Measurements from ENCODE around the gene TMSB4X.

The TMSB4X gene

GRCh38 chrX:12988797-12989196, 13.9 kb downstream of the TMSB4X start:
- in situ Hi-C loops (cut with MboI; ENCODE audit: low sequenced_read_pairs), result loop anchor here (25.0 kb wide), 1 partner anchor 99 kb away; no protein-coding TSS in a partner anchor

GRCh38 chrX:12989461-12989860, 14.6 kb downstream of the TMSB4X start:
- in situ Hi-C loops (cut with MboI; ENCODE audit: low sequenced_read_pairs), result loop anchor here (25.0 kb wide), 1 partner anchor 98 kb away; no protein-coding TSS in a partner anchor

GRCh38 chrX:12991575-12991974, 16.7 kb downstream of the TMSB4X start:
- in situ Hi-C loops (cut with MboI; ENCODE audit: low sequenced_read_pairs), result loop anchor here (25.0 kb wide), 1 partner anchor 96 kb away; no protein-coding TSS in a partner anchor

GRCh38 chrX:12992544-12993118, 17.7 kb downstream of the TMSB4X start:
- in situ Hi-C loops (cut with MboI; ENCODE audit: low sequenced_read_pairs), result loop anchor here (25.0 kb wide), 1 partner anchor 95 kb away; no protein-coding TSS in a partner anchor

- in situ Hi-C loops (cut with MboI; ENCODE audit: low sequenced_read_pairs), result loop anchor here (25.0 kb wide), 1 partner anchor 93 kb away; no protein-coding TSS in a partner anchor
Measured at GRCh38 chrX:12993826-12994225, 18.9 kb downstream of the TMSB4X start.

GRCh38 chrX:12994321-12994720, 19.4 kb downstream of the TMSB4X start:
- in situ Hi-C loops (cut with MboI; ENCODE audit: low sequenced_read_pairs), result loop anchor here (25.0 kb wide), 1 partner anchor 93 kb away; no protein-coding TSS in a partner anchor

GRCh38 chrX:12996934-12997435, 22.1 kb downstream of the TMSB4X start:
- in situ Hi-C loops (cut with MboI; ENCODE audit: low sequenced_read_pairs), result loop anchor here (25.0 kb wide), 1 partner anchor 90 kb away; no protein-coding TSS in a partner anchor

- in situ Hi-C loops (cut with MboI; ENCODE audit: low sequenced_read_pairs), result loop anchor here (25.0 kb wide), 1 partner anchor 89 kb away; no protein-coding TSS in a partner anchor
Measured at GRCh38 chrX:12997906-12998687, 23.2 kb downstream of the TMSB4X start.

GRCh38 chrX:12999422-12999821, 24.5 kb downstream of the TMSB4X start:
- in situ Hi-C loops (cut with MboI; ENCODE audit: low sequenced_read_pairs), result loop anchor here (25.0 kb wide), 1 partner anchor 88 kb away; no protein-coding TSS in a partner anchor

GRCh38 chrX:13000301-13000811, 25.4 kb downstream of the TMSB4X start:
- in situ Hi-C loops (cut with MboI; ENCODE audit: low sequenced_read_pairs), result no loop called here

- in situ Hi-C loops (cut with MboI; ENCODE audit: low sequenced_read_pairs), result no loop called here
Measured at GRCh38 chrX:13001097-13001496, 26.2 kb downstream of the TMSB4X start.

- in situ Hi-C loops (cut with MboI; ENCODE audit: low sequenced_read_pairs), result no loop called here
Measured at GRCh38 chrX:13001961-13002671, 27.2 kb downstream of the TMSB4X start.

- in situ Hi-C loops (cut with MboI; ENCODE audit: low sequenced_read_pairs), result no loop called here
Measured at GRCh38 chrX:13005661-13006473, 31.0 kb downstream of the TMSB4X start.

- in situ Hi-C loops (cut with MboI; ENCODE audit: low sequenced_read_pairs), result no loop called here
Measured at GRCh38 chrX:13007519-13008188, 32.7 kb downstream of the TMSB4X start.

- in situ Hi-C loops (cut with MboI; ENCODE audit: low sequenced_read_pairs), result no loop called here
Measured at GRCh38 chrX:13008189-13008533, 33.3 kb downstream of the TMSB4X start.

- in situ Hi-C loops (cut with MboI; ENCODE audit: low sequenced_read_pairs), result no loop called here
Measured at GRCh38 chrX:13008851-13009250, 33.9 kb downstream of the TMSB4X start.

GRCh38 chrX:13009273-13009672, 34.4 kb downstream of the TMSB4X start:
- in situ Hi-C loops (cut with MboI; ENCODE audit: low sequenced_read_pairs), result no loop called here

GRCh38 chrX:13009844-13010243, 34.9 kb downstream of the TMSB4X start:
- in situ Hi-C loops (cut with MboI; ENCODE audit: low sequenced_read_pairs), result no loop called here

- in situ Hi-C loops (cut with MboI; ENCODE audit: low sequenced_read_pairs), result no loop called here
Measured at GRCh38 chrX:13010546-13010945, 35.6 kb downstream of the TMSB4X start.

All from HL-60/S4 treated with retinoic acid at 250 ng/mL for 4 days and 3 days (cell line).